AG04449 (cell line): Measurements from ENCODE around the gene SRGAP1.

Experiments
- CTCF ChIA-PET: fragments of 350-600 bp; formaldehyde crosslinking; extraction: SDS; loops from one replicate; lab custom pipeline; 2021; ENCODE audit warnings: antibody characterized with exemption; lab: Yijun Ruan, JAX
- POLR2A ChIA-PET: fragments of 400-600, 350-600 bp; formaldehyde crosslinking; extraction: SDS; loops from one replicate; lab custom pipeline; 2020; ENCODE audit warnings: antibody characterized with exemption, inconsistent platforms; lab: Yijun Ruan, JAX
- DNase-seq: peaks from one replicate; pipeline ENCODE4 v3.0.0-alpha.2; 2010; ENCODE audit warnings: low read depth, low spot score
- H3K4me3 ChIP-seq: 2 replicates; pipeline ENCODE4 v1.5.1; 2011; ENCODE audit warnings: low read depth, mild to moderate bottlenecking, control low read depth, low read length
- TF ChIP-seq, protein P1 (sequence below): IDR thresholded peaks from one replicate; pipeline ENCODE4 v1.5.1; 2011; ENCODE audit warnings: mild to moderate bottlenecking, moderate library complexity, low read length, control low read depth, inconsistent platforms; ENCODE audit not compliant: insufficient read depth; ENCODE audit errors: missing control alignments

Gene SRGAP1

DNA sequence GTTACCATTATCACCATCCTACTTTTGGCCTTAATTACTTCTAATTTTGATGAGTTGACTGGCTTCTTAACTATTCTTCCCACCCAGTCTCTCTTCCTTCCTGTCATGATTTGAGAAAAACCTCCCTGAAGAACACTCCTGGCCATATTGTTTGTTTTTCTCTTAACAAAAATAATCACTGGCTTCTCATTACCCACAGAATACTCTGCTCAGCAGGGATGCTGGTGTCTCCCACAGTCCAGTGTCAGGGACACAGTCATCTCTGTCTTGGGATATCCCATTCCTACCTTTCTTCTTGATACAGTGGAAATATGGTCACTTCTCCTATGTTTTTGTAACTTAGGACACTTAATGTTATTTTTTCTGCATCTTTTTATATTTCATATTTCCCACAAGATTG lies 103.7 kb downstream of the SRGAP1 start:
- H3K4me3 ChIP-seq = no peak overlapping the region
- TF ChIP-seq, protein P1, sequence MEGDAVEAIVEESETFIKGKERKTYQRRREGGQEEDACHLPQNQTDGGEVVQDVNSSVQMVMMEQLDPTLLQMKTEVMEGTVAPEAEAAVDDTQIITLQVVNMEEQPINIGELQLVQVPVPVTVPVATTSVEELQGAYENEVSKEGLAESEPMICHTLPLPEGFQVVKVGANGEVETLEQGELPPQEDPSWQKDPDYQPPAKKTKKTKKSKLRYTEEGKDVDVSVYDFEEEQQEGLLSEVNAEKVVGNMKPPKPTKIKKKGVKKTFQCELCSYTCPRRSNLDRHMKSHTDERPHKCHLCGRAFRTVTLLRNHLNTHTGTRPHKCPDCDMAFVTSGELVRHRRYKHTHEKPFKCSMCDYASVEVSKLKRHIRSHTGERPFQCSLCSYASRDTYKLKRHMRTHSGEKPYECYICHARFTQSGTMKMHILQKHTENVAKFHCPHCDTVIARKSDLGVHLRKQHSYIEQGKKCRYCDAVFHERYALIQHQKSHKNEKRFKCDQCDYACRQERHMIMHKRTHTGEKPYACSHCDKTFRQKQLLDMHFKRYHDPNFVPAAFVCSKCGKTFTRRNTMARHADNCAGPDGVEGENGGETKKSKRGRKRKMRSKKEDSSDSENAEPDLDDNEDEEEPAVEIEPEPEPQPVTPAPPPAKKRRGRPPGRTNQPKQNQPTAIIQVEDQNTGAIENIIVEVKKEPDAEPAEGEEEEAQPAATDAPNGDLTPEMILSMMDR = no peak
- POLR2A ChIA-PET = no interaction called here
- CTCF ChIA-PET = no interaction called here
- no peak for DNase-seq

GRCh38 chr12:63949902-63950301 lies 105.4 kb downstream of the SRGAP1 start:
- DNase-seq = no peak
- TF ChIP-seq, protein P1 = no peak
- H3K4me3 ChIP-seq = no peak overlapping the region
- ChIA-PET CTCF (interaction anchor here (0.7 to 1.6 kb wide), 2 partner anchors 11 to 30 kb away, joined by 3 to 4 read pairs; no protein-coding TSS in a partner anchor), POLR2A (no interaction called here)

- no peak overlapping the region for H3K4me3 ChIP-seq
- CTCF ChIA-PET = no interaction called here
- DNase-seq = no peak
- TF ChIP-seq, protein P1 = no peak
- POLR2A ChIA-PET = no interaction called here
These were observed 108.5 kb downstream of the SRGAP1 start for GRCh38 chr12:63952995-63953394.

DNA sequence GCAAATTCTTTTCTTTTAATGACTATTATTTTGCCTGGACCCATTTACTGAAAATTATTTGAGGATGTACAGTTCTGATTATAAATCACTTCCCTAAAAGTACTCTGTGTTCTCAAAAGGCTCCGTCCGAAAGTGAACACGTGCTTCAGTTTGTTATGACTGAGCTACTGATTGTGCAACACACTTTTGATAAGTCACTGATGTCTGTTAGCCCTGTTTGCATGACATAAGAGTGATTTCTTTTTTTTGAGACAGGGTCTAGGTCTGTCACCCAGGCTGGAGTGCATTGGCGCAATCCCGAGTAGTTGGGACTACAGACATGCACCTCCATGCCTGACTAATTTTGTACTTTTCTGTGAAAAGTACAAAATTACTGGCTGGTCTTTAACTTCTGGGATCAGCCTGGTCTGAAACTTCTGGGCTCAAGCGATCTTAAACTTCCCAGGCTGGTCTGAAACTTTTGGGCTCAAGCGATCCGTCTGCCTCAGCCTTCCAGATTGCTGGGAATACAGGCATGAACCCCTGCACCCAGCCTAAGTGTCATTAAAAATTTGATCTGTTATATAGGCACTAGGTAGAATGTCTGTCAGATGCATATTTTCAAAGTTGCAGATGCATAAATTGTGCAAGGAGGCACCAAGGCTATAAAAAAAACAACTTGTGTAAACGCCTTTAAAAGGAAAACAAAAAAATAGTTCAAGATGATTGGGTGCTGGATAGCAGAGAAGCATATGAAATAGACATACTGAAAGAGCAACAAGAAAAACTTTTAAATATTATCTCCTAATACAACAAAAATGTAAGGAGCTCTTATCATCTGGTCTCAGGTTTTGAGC lies 111.5 kb downstream of the SRGAP1 start:
- TF ChIP-seq, protein P1 = no peak
- CTCF ChIA-PET = interaction anchor here (1.1 kb wide), 1 partner anchor 301 kb away, joined by 3 read pairs; no protein-coding TSS in a partner anchor
- no peak overlapping the region for H3K4me3 ChIP-seq
- no peak for DNase-seq
- POLR2A ChIA-PET = no interaction called here

DNA sequence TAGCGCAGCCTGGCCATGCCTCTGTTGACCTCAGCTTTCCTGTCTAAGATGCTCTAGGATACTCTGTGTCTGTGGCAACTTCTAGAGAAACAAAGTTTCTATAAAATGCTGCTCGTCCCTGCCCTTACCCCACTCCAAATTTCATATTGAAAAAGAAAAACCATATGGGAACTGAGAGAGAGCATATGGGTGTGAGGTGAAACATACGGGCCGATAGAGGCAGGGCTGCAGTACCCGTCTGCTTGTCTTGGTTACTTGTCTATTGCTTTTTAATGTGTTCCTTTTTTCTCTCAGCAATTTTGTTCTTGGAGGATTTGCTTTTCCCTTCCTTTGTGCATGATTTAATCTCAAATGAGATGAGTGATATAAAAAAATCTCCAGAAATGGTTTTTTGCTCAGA lies 113.0 kb downstream of the SRGAP1 start:
- H3K4me3 ChIP-seq = no peak overlapping the region
- ChIA-PET POLR2A (no interaction called here), CTCF (no interaction called here)
- no peak for DNase-seq
- TF ChIP-seq, protein P1 = no peak

GRCh38 chr12:63958876-63959580 lies 114.5 kb downstream of the SRGAP1 start:
- ChIA-PET CTCF (interaction anchor here (1.3 kb wide), 1 partner anchor 21 kb away, joined by 3 read pairs; no protein-coding TSS in a partner anchor), POLR2A (no interaction called here)
- no peak overlapping the region for H3K4me3 ChIP-seq
- TF ChIP-seq, protein P1 = no peak
- DNase-seq = no peak
